ENCODE results near the gene KCNQ1OT1.

Gene KCNQ1OT1

GRCh38 chr11:2685051-2685450 lies 14.7 kb downstream of the KCNQ1OT1 start:
- no peak overlapping the region for H3K4me3 ChIP-seq (ENCODE audit: low read depth, low read length)
- no peak overlapping the region for H3K27ac ChIP-seq (ENCODE audit: extremely low read depth, low read depth, low read length)
- TF ChIP-seq ZNF639 (tag by site-specific recombination; IDR thresholded peaks at IDR 0.05) (no peak), ZNF701 (tag by site-specific recombination; IDR thresholded peaks at IDR 0.05) (no peak), SP7 (tag by site-specific recombination; IDR thresholded peaks at IDR 0.05) (no peak), PRDM10 (tag by site-specific recombination; IDR thresholded peaks at IDR 0.05) (no peak), ZNF10 (tag by site-specific recombination; IDR thresholded peaks at IDR 0.05) (no peak), KLF10 (tag by site-specific recombination; IDR thresholded peaks at IDR 0.05) (no peak), GFI1B (tag by site-specific recombination; IDR thresholded peaks at IDR 0.05) (no peak), ZNF623 (tag by site-specific recombination; IDR thresholded peaks at IDR 0.05) (no peak), ZNF239 (tag by site-specific recombination; IDR thresholded peaks at IDR 0.05) (no peak), ZBTB6 (tag by site-specific recombination; IDR thresholded peaks at IDR 0.05) (no peak), ZNF677 (tag by site-specific recombination; IDR thresholded peaks at IDR 0.05) (no peak), KLF1 (tag by site-specific recombination; IDR thresholded peaks at IDR 0.05) (no peak), ZNF19 (tag by site-specific recombination; IDR thresholded peaks at IDR 0.05; ENCODE audit: low read depth) (no peak), ZNF24 (tag by site-specific recombination; IDR thresholded peaks at IDR 0.05) (no peak), ZNF23 (tag by site-specific recombination; IDR thresholded peaks at IDR 0.05; ENCODE audit: borderline replicate concordance) (no peak), ZNF280D (tag by site-specific recombination; IDR thresholded peaks at IDR 0.05) (no peak)
- ChIA-PET CTCF (interaction anchor here (1.6 kb wide), 1 partner anchor 152 kb away, joined by 6 read pairs; no protein-coding TSS in a partner anchor), POLR2A (no interaction called here)
- peaks cover 0 to 70% of the 10 kb centered on the region in 2 experiments; a peak in 1 of 3 replicates for H3K36me3 ChIP-seq (ENCODE audit: control insufficient read depth in 2 of 2, insufficient read depth in 1 of 2, low read length in 2 of 2)
- H3K4me1 ChIP-seq (ENCODE audit: control insufficient read depth, insufficient read depth, low read length) = no peaks in the 10 kb centered on the region
- H3K9me3 ChIP-seq (ENCODE audit: control insufficient read depth, insufficient read depth, low read depth, low read length) = no peaks in the 10 kb centered on the region

GRCh38 chr11:2684581-2684980 lies 15.2 kb downstream of the KCNQ1OT1 start:
- Histone ChIP-seq H3K27ac (ENCODE audit: extremely low read depth, low read depth, low read length) (no peak overlapping the region), H3K36me3 (ENCODE audit: control insufficient read depth in 2 of 2, insufficient read depth in 1 of 2, low read length in 2 of 2) (peaks cover 0 to 65% of the 10 kb centered on the region in 2 experiments; a peak in 1 of 3 replicates), H3K4me1 (ENCODE audit: control insufficient read depth, insufficient read depth, low read length) (no peaks in the 10 kb centered on the region), H3K9me3 (ENCODE audit: control insufficient read depth, insufficient read depth, low read depth, low read length) (no peaks in the 10 kb centered on the region), H3K4me3 (ENCODE audit: low read depth, low read length) (no peak overlapping the region)
- POLR2A ChIA-PET = no interaction called here
- CTCF ChIA-PET = no interaction called here
- TF ChIP-seq ZNF132 (tag by site-specific recombination; IDR thresholded peaks at IDR 0.05; ENCODE audit: borderline replicate concordance) (no peak), ZNF423 (tag by site-specific recombination; IDR thresholded peaks at IDR 0.05) (no peak), ZNF670 (tag by site-specific recombination; IDR thresholded peaks at IDR 0.05; ENCODE audit: low read depth) (no peak), ZFP41 (tag by site-specific recombination; IDR thresholded peaks at IDR 0.05; ENCODE audit: borderline replicate concordance) (no peak), ZNF521 (tag by site-specific recombination; IDR thresholded peaks at IDR 0.05) (no peak), ZNF175 (tag by site-specific recombination; IDR thresholded peaks at IDR 0.05) (no peak), KLF16 (tag by site-specific recombination; IDR thresholded peaks at IDR 0.05) (no peak), ZBTB11 (tag by site-specific recombination; conservative IDR thresholded peaks at IDR 0.05; ENCODE audit: low read depth) (no peak), SP2 (tag by site-specific recombination; IDR thresholded peaks at IDR 0.05) (no peak)

Measured in HEK293 (cell line).